Mesendoderm (in vitro differentiated cells): ENCODE data around the gene ADGRG6.

Source experiments
- DNase-seq: peaks from one replicate; pipeline ENCODE4 v3.0.0; 2013
- H2AK5ac ChIP-seq: 2 replicates; pipeline ENCODE4 v1.6.1; 2013; ENCODE audit warnings: low read length, inconsistent platforms
- H2BK120ac ChIP-seq: 2 replicates; pipeline ENCODE4 v1.6.1; 2013; ENCODE audit warnings: low read depth, mild to moderate bottlenecking, low read length, moderate library complexity, mixed read lengths
- H2BK15ac ChIP-seq: replicated peaks from 2 replicates; pipeline ENCODE4 v1.6.1; 2013; ENCODE audit warnings: low read depth, mild to moderate bottlenecking, moderate library complexity
- H2BK5ac ChIP-seq: 2 replicates; pipeline ENCODE4 v1.6.1; 2013; ENCODE audit warnings: low read length, inconsistent platforms
- H3K18ac ChIP-seq: 2 replicates; pipeline ENCODE4 v1.6.1; 2013; ENCODE audit warnings: mild to moderate bottlenecking, low read length, mixed read lengths
- H3K23ac ChIP-seq: one replicate; pipeline ENCODE4 v1.6.1; 2013; ENCODE audit warnings: low read length
- H3K27ac ChIP-seq: 2 replicates; pipeline ENCODE4 v1.5.1; 2013; ENCODE audit warnings: low read depth, mild to moderate bottlenecking, inconsistent platforms, low read length, moderate library complexity
- H3K27me3 ChIP-seq: 2 replicates; pipeline ENCODE4 v1.6.1; 2013; ENCODE audit warnings: low read length, control low read depth, mild to moderate bottlenecking, inconsistent platforms; ENCODE audit not compliant: insufficient read depth, poor library complexity
- H3K36me3 ChIP-seq: 2 replicates; pipeline ENCODE4 v1.6.1; 2013; ENCODE audit warnings: low read length, inconsistent platforms; ENCODE audit not compliant: control insufficient read depth, insufficient read depth
- H3K4ac ChIP-seq: one replicate; pipeline ENCODE4 v1.6.1; 2013; ENCODE audit warnings: low read depth, mild to moderate bottlenecking, low read length, moderate library complexity
- H3K4me1 ChIP-seq: 2 replicates; pipeline ENCODE4 v1.6.1; 2013; ENCODE audit warnings: low read depth, low read length, inconsistent platforms; ENCODE audit not compliant: control insufficient read depth
- H3K4me2 ChIP-seq: 2 replicates; pipeline ENCODE4 v1.6.1; 2013; ENCODE audit warnings: low read length
- H3K4me3 ChIP-seq: 2 replicates; pipeline ENCODE4 v1.5.1; 2013; ENCODE audit warnings: mild to moderate bottlenecking, low read length
- H3K56ac ChIP-seq: one replicate; pipeline ENCODE4 v1.6.1; 2013; ENCODE audit warnings: low read length
- H3K79me1 ChIP-seq: 2 replicates; pipeline ENCODE4 v1.6.1; 2013; ENCODE audit warnings: low read length, inconsistent platforms
- H3K79me2 ChIP-seq: 2 replicates; pipeline ENCODE4 v1.6.1; 2013; ENCODE audit warnings: mild to moderate bottlenecking, low read length; ENCODE audit not compliant: control insufficient read depth, insufficient read depth
- H3K9ac ChIP-seq: 2 replicates; pipeline ENCODE4 v1.6.1; 2013; ENCODE audit warnings: low read length, inconsistent platforms
- H4K5ac ChIP-seq: one replicate; pipeline ENCODE4 v1.6.1; 2013; ENCODE audit warnings: low read length
- H4K8ac ChIP-seq: one replicate; pipeline ENCODE4 v1.6.1; 2013; ENCODE audit warnings: low read depth, mild to moderate bottlenecking, control low read depth, low read length, moderate library complexity
- WGBS: extraction: QIAGEN DNeasy Blood & Tissue Kit; methylation state at CpG from one replicate; pipeline ENCODE4 v1.1.7; 2013; ENCODE audit warnings: low lambda C conversion rate, missing lambda C conversion rate; ENCODE audit not compliant: insufficient coverage; ENCODE audit errors: extremely low coverage; 5-methylcytosine and 5-hydroxymethylcytosine counted together

The ADGRG6 gene

GRCh38 chr6:142359271-142359960 lies 57.6 kb downstream of the ADGRG6 start:
- Histone ChIP-seq H2BK5ac (no peak overlapping the region), H2BK15ac (no peak overlapping the region), H2AK5ac (no peak overlapping the region), H3K56ac (no peak overlapping the region), H3K4me2 (no peak overlapping the region), H2BK120ac (no peak overlapping the region), H4K8ac (no peak overlapping the region), H3K4me1 (no peaks in the 10 kb centered on the region), H3K4me3 (no peak overlapping the region), H3K36me3 (no peaks in the 10 kb centered on the region), H3K9ac (no peak overlapping the region), H3K4ac (no peak overlapping the region), H3K23ac (no peak overlapping the region), H3K79me2 (no peaks in the 10 kb centered on the region), H4K5ac (no peak overlapping the region), H3K18ac (no peak overlapping the region), H3K27ac (no peak overlapping the region), H3K79me1 (no peaks in the 10 kb centered on the region), H3K27me3 (no peaks in the 10 kb centered on the region)
- no peak for DNase-seq
- 100% methylated on average over 1 of the region's 2 CpGs for WGBS

GRCh38 chr6:142361345-142361744 lies 59.5 kb downstream of the ADGRG6 start:
- H2BK5ac ChIP-seq = no peak overlapping the region
- no peaks in the 10 kb centered on the region for H3K27me3 ChIP-seq
- no peak overlapping the region for H3K9ac ChIP-seq
- no peaks in the 10 kb centered on the region for H3K79me1 ChIP-seq
- no peak overlapping the region for H4K8ac ChIP-seq
- no peak overlapping the region for H4K5ac ChIP-seq
- WGBS = no CpG with 5 or more reads among the region's 5 CpGs
- H3K36me3 ChIP-seq = no peaks in the 10 kb centered on the region
- H3K23ac ChIP-seq = no peak overlapping the region
- no peak overlapping the region for H2BK15ac ChIP-seq
- H2BK120ac ChIP-seq = no peak overlapping the region
- no peak overlapping the region for H2AK5ac ChIP-seq
- no peak overlapping the region for H3K4me2 ChIP-seq
- no peak overlapping the region for H3K56ac ChIP-seq
- H3K27ac ChIP-seq = no peak overlapping the region
- no peak overlapping the region for H3K4ac ChIP-seq
- H3K4me1 ChIP-seq = no peaks in the 10 kb centered on the region
- H3K79me2 ChIP-seq = no peaks in the 10 kb centered on the region
- H3K18ac ChIP-seq = no peak overlapping the region
- no peak overlapping the region for H3K4me3 ChIP-seq
- no peak for DNase-seq

GRCh38 chr6:142361779-142362750 lies 60.3 kb downstream of the ADGRG6 start:
- H2BK120ac ChIP-seq = no peak overlapping the region
- no CpG with 5 or more reads among the region's 8 CpGs for WGBS
- no peak overlapping the region for H3K9ac ChIP-seq
- no peak overlapping the region for H4K8ac ChIP-seq
- DNase-seq = no peak
- H3K56ac ChIP-seq = no peak overlapping the region
- no peaks in the 10 kb centered on the region for H3K36me3 ChIP-seq
- H3K27me3 ChIP-seq = no peaks in the 10 kb centered on the region
- no peak overlapping the region for H2BK15ac ChIP-seq
- no peak overlapping the region for H4K5ac ChIP-seq
- H3K23ac ChIP-seq = no peak overlapping the region
- H3K79me2 ChIP-seq = no peaks in the 10 kb centered on the region
- H2AK5ac ChIP-seq = no peak overlapping the region
- H3K18ac ChIP-seq = no peak overlapping the region
- no peak overlapping the region for H3K4ac ChIP-seq
- no peak overlapping the region for H3K4me2 ChIP-seq
- H3K4me1 ChIP-seq = no peaks in the 10 kb centered on the region
- no peak overlapping the region for H3K4me3 ChIP-seq
- H3K79me1 ChIP-seq = no peaks in the 10 kb centered on the region
- H3K27ac ChIP-seq = no peak overlapping the region
- H2BK5ac ChIP-seq = no peak overlapping the region

GRCh38 chr6:142367061-142367460 lies 65.3 kb downstream of the ADGRG6 start:
- no CpG with 5 or more reads among the region's 3 CpGs for WGBS
- Histone ChIP-seq H3K27ac (no peak overlapping the region), H3K56ac (no peak overlapping the region)

GRCh38 chr6:142367501-142368018 lies 65.8 kb downstream of the ADGRG6 start:
- Histone ChIP-seq H3K4me1 (no peaks in the 10 kb centered on the region), H3K4ac (no peak overlapping the region), H3K4me2 (no peak overlapping the region), H3K36me3 (no peaks in the 10 kb centered on the region), H2BK120ac (no peak overlapping the region), H3K79me2 (no peaks in the 10 kb centered on the region), H2BK15ac (no peak overlapping the region), H3K9ac (no peak overlapping the region), H3K27me3 (no peaks in the 10 kb centered on the region), H3K23ac (no peak overlapping the region), H3K79me1 (no peaks in the 10 kb centered on the region), H2BK5ac (no peak overlapping the region), H4K8ac (no peak overlapping the region), H2AK5ac (no peak overlapping the region), H3K56ac (no peak overlapping the region), H4K5ac (no peak overlapping the region), H3K18ac (no peak overlapping the region), H3K4me3 (no peak overlapping the region), H3K27ac (no peak overlapping the region)
- no CpG with 5 or more reads among the region's 9 CpGs for WGBS
- no peak for DNase-seq

More at GRCh38 chr6:142367061-142367460, 65.3 kb downstream of the ADGRG6 start:
- Histone ChIP-seq H3K4me1 (no peaks in the 10 kb centered on the region), H2BK5ac (no peak overlapping the region), H3K18ac (no peak overlapping the region), H3K4me2 (no peak overlapping the region), H3K36me3 (no peaks in the 10 kb centered on the region), H3K79me1 (no peaks in the 10 kb centered on the region), H4K5ac (no peak overlapping the region), H3K27me3 (no peaks in the 10 kb centered on the region), H2AK5ac (no peak overlapping the region), H3K4ac (no peak overlapping the region), H3K23ac (no peak overlapping the region), H2BK15ac (no peak overlapping the region), H3K4me3 (no peak overlapping the region), H3K79me2 (no peaks in the 10 kb centered on the region), H3K9ac (no peak overlapping the region), H2BK120ac (no peak overlapping the region), H4K8ac (no peak overlapping the region)
- no peak for DNase-seq
